Measurements from ENCODE around the gene INSL3. TPM values are rescaled to one million over a fixed set of nuclear protein-coding genes. Genes with fewer than 3 reads are reported as not detected.

Gene INSL3
- total and polyA plus RNA-seq, 2 of the 13 experiments (the other 11 are each of a cell fraction or from before 2014, with no cell fraction given): 0.30 TPM; not detected in 1

DNA sequence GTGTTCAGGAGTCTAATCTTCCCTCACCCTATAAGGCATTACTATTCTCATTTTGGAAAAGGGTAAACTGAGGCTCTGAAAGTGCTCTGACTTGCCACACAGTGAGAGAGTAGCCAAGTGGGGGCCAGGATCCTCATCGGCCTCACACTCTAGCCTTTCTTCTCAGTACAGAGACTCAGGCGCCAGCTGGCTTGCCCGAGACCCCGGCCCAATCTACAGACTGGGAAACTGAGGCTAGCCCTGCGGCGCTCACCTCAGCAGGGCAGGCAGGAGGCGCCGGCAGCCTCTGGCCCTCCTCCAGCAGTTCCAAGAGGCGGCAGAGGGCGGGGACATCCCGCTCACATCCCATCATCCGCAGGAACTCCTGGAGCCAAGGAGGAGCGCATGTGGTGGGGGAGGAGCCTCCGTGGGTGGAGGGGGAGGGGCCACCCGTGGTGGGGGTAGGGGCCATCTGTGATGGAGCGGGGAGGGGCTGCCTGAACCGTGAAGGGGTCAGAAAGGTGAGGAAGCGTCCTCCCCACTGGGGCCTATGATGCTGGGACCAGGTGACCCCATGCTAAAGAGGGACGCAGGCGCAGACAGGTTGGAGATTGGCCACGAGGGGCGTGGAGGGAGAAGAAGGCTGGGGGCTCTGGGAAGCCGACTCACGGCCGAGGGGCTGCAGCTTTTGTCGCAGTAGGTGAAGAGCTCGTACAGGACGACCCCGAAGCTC is 8.7 kb upstream of the INSL3 start:
- no TSS peak for BruUV-seq (replicated peaks)
- CTCF ChIA-PET (ENCODE audit: low intra/inter-chr PET ratio, low total read pairs): no interaction called here
- Histone ChIP-seq H2AFZ (ENCODE audit: low read length) (no peak overlapping the region), H3K4me3 (replicated peaks in 1 of 3; ENCODE audit: insufficient read depth in 1 of 3, low read depth in 2 of 3, low read length in 3 of 3) (no peak overlapping the region), H4K20me1 (ENCODE audit: insufficient read depth, low read length) (no peaks in the 10 kb centered on the region), H3K9me3 (ENCODE audit: low read length) (no peaks in the 10 kb centered on the region), H3K4me2 (ENCODE audit: low read depth, low read length) (no peak overlapping the region), H3K36me3 (replicated peaks in 1 of 2; ENCODE audit: control insufficient read depth in 1 of 2, insufficient read depth in 2 of 2, low read length in 2 of 2) (no peaks in the 10 kb centered on the region; a peak in 2 of 5 replicates), H3K27me3 (ENCODE audit: control insufficient read depth in 1 of 2, insufficient read depth in 2 of 2, low read length in 2 of 2) (no peaks in the 10 kb centered on the region), H3K27ac (ENCODE audit: extremely low read length, insufficient read depth, low read length) (no peak overlapping the region), H3K9ac (ENCODE audit: insufficient read depth, low read depth, low read length) (no peak overlapping the region), H3K79me2 (ENCODE audit: insufficient read depth, low read length) (no peaks in the 10 kb centered on the region), H3K4me1 (ENCODE audit: insufficient read depth, low read length) (0 out of 2 replicates have a peak, but pooled peaks cover 7% of the 10 kb centered on the region)
- FAIRE-seq (no peak), DNase-seq (ENCODE audit: low spot score) (no peak), ATAC-seq (no peak)
- TF ChIP-seq RAD51 (IDR thresholded peaks at IDR 0.05; ENCODE audit: borderline replicate concordance) (no peak), NR2C2 (CRISPR knock-in tag; IDR thresholded peaks at IDR 0.05; ENCODE audit: borderline replicate concordance) (no peak), BCL6 (CRISPR knock-in tag; IDR thresholded peaks at IDR 0.05) (no peak), HOXA3 (CRISPR knock-in tag; IDR thresholded peaks at IDR 0.05) (no peak), FOXA3 (CRISPR knock-in tag; IDR thresholded peaks at IDR 0.05) (no peak), SIN3B (IDR thresholded peaks at IDR 0.05; ENCODE audit: low read length) (no peak), ZNF333 (CRISPR knock-in tag; IDR thresholded peaks at IDR 0.05; ENCODE audit: borderline replicate concordance) (no peak), SNRNP70 (IDR thresholded peaks at IDR 0.05; ENCODE audit: low read depth, low read length) (no peak), ZBTB3 (CRISPR knock-in tag; IDR thresholded peaks at IDR 0.05; ENCODE audit: borderline replicate concordance, low read depth) (no peak), SSRP1 (CRISPR knock-in tag; IDR thresholded peaks at IDR 0.05) (no peak)
- TF ChIP-seq, protein P1, sequence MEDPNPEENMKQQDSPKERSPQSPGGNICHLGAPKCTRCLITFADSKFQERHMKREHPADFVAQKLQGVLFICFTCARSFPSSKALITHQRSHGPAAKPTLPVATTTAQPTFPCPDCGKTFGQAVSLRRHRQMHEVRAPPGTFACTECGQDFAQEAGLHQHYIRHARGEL (CRISPR knock-in tag; IDR thresholded peaks at IDR 0.05): no peak
- TF ChIP-seq, protein P2, sequence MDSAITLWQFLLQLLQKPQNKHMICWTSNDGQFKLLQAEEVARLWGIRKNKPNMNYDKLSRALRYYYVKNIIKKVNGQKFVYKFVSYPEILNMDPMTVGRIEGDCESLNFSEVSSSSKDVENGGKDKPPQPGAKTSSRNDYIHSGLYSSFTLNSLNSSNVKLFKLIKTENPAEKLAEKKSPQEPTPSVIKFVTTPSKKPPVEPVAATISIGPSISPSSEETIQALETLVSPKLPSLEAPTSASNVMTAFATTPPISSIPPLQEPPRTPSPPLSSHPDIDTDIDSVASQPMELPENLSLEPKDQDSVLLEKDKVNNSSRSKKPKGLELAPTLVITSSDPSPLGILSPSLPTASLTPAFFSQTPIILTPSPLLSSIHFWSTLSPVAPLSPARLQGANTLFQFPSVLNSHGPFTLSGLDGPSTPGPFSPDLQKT (CRISPR knock-in tag; IDR thresholded peaks at IDR 0.05; ENCODE audit: borderline replicate concordance): no peak
- TF ChIP-seq, protein P3, sequence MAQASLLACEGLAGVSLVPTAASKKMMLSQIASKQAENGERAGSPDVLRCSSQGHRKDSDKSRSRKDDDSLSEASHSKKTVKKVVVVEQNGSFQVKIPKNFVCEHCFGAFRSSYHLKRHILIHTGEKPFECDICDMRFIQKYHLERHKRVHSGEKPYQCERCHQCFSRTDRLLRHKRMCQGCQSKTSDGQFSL (CRISPR knock-in tag; IDR thresholded peaks at IDR 0.05): no peak
- TF ChIP-seq, protein P4, sequence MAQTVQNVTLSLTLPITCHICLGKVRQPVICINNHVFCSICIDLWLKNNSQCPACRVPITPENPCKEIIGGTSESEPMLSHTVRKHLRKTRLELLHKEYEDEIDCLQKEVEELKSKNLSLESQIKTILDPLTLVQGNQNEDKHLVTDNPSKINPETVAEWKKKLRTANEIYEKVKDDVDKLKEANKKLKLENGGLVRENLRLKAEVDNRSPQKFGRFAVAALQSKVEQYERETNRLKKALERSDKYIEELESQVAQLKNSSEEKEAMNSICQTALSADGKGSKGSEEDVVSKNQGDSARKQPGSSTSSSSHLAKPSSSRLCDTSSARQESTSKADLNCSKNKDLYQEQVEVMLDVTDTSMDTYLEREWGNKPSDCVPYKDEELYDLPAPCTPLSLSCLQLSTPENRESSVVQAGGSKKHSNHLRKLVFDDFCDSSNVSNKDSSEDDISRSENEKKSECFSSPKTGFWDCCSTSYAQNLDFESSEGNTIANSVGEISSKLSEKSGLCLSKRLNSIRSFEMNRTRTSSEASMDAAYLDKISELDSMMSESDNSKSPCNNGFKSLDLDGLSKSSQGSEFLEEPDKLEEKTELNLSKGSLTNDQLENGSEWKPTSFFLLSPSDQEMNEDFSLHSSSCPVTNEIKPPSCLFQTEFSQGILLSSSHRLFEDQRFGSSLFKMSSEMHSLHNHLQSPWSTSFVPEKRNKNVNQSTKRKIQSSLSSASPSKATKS (CRISPR knock-in tag; IDR thresholded peaks at IDR 0.05): no peak
- in situ Hi-C loops (cut with HindIII; ENCODE audit: extremely low pct_ligation_motif_present, low pct_unique_long_range_greater_than_20kb) (no loop called here), intact Hi-C loops (cut with micrococcal nuclease; ENCODE audit: unreplicated experiment) (no loop called here)
- WGBS (ENCODE audit: low lambda C conversion rate): 91% methylated on average over 28 of the region's 29 CpGs
- POLR2A ChIA-PET: interaction anchor here (0.9 to 1.2 kb wide), 2 partner anchors 18 to 19 kb away, joined by 3 to 4 read pairs; partner anchors contain the start of gene JAK3
